Stomach smooth muscle (tissue), 2 donors: ENCODE results near the gene TXNDC17.
A peak's percentile ranks its signal among the peaks of the same experiment; 100 is the strongest.
"Not testable (repeated sequence)": the region's sequence is repeated elsewhere in the genome, so short reads cannot be mapped to it uniquely, and the experiment has no call there.

Experiments
- H3K27ac ChIP-seq: one replicate; pipeline ENCODE4 v1.7.0; 2013; ENCODE audit warnings: mild to moderate bottlenecking, low read length, inconsistent platforms
- H3K27me3 ChIP-seq, 2 donors: one replicate each; pipeline ENCODE4 v1.7.0; 2013; ENCODE audit warnings: low read length in 2 of 2; ENCODE audit not compliant: insufficient read depth in 2 of 2, control insufficient read depth in 1 of 2
- H3K36me3 ChIP-seq, 2 donors: one replicate each; pipeline ENCODE4 v1.7.0; 2013; ENCODE audit warnings: low read length in 2 of 2; ENCODE audit not compliant: control insufficient read depth in 2 of 2, insufficient read depth in 2 of 2
- H3K4me1 ChIP-seq: one replicate; pipeline ENCODE4 v1.7.0; 2013; ENCODE audit warnings: low read length; ENCODE audit not compliant: control insufficient read depth, insufficient read depth
- H3K4me3 ChIP-seq, 2 donors: one replicate each; pipeline ENCODE4 v1.7.0; 2013; ENCODE audit warnings: low read length in 2 of 2
- H3K9ac ChIP-seq, 2 donors: one replicate each; pipeline ENCODE4 v1.7.0; 2013; ENCODE audit warnings: low read length in 2 of 2, mild to moderate bottlenecking in 1 of 2
- H3K9me3 ChIP-seq, 2 donors: one replicate each; pipeline ENCODE4 v1.7.0; 2013; ENCODE audit warnings: low read length in 2 of 2; ENCODE audit not compliant: control insufficient read depth in 2 of 2
- donor health status: healthy.
- donor health status: Pancreatic carcinoma.

Gene TXNDC17

DNA sequence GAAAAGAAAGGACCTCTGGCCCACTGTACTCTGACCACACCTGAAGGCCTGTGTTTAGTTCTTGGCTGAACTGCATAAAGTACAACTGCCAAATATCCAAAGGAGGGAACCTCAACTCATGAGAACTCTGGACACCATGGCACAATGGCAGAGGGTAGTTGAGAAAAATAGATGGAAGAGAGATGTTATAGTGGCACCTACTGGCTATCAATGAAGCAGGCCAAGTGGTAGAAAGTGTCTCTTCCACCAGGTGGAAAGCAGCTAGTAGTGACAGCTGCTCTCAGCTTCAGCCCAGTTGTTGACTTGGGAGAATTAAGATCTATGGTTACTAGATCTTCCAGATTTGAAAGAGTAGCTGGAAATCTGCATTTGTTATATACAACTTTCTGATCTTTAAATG lies 7.3 kb downstream of the TXNDC17 start:
- peaks cover 0 to 2% of the 10 kb centered on the region in 2 donors for H3K27me3 ChIP-seq
- H3K9me3 ChIP-seq, result no peaks in the 10 kb centered on the region
- no peak overlapping the region for H3K9ac ChIP-seq
- H3K36me3 ChIP-seq, result peaks cover 12 to 27% of the 10 kb centered on the region in 2 donors
- H3K4me3 ChIP-seq, result no peak overlapping the region
- no peak overlapping the region for H3K27ac ChIP-seq
- peaks cover 16% of the 10 kb centered on the region for H3K4me1 ChIP-seq

DNA sequence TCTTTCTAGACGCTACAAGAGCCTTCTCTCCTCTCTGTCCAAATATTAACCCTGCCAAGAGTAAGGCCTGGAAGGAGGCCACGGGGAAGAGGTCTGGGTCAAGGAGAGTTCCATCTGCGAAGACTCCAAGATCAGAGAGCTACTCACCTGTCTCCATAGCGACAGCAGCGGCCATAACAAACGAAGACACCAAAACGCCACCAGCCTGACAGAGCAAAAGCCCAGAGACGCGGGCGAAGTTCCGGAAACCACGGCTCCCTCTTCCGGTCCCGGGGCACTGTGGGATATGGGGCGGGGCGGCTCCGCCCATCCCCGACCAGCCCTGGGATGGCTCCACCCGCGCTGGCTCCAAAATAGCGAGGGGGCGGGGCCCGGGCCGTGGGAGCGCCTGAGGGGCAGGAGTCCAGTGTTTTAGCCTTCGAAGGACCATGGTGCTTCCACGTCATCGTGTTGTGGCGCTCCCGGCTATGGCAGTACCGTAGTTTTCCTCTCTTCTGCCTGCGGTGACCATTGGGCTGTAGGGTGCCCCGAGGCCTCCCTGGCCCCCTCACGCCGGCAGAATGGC lies 10.6 kb downstream of the TXNDC17 start, which contains the start of the genes C17orf100 and MED31:
Gene C17orf100, plus strand, starts transcription at position 409 of the 565 bp plus-strand sequence. Its CDS starts 152 bp downstream, at position 561.
Gene MED31, minus strand, starts transcription at position 252 of the 565 bp plus-strand sequence. Its CDS starts 77 bp downstream, at position 175.
- H3K9me3 ChIP-seq, result peaks cover 0 to 3% of the 10 kb centered on the region in 2 donors
- peak within 1 kb of the TSS; percentile 85 for H3K27ac ChIP-seq
- peak within 1 kb of the TSS; percentile 91 to 99 for H3K4me3 ChIP-seq
- H3K4me1 ChIP-seq, result peaks cover 25% of the 10 kb centered on the region
- H3K36me3 ChIP-seq, result peaks cover 3 to 14% of the 10 kb centered on the region in 2 donors
- H3K27me3 ChIP-seq, result peaks cover 20 to 22% of the 10 kb centered on the region in 2 donors
- H3K9ac ChIP-seq, result peak within 1 kb of the TSS; percentile 82 to 97

DNA sequence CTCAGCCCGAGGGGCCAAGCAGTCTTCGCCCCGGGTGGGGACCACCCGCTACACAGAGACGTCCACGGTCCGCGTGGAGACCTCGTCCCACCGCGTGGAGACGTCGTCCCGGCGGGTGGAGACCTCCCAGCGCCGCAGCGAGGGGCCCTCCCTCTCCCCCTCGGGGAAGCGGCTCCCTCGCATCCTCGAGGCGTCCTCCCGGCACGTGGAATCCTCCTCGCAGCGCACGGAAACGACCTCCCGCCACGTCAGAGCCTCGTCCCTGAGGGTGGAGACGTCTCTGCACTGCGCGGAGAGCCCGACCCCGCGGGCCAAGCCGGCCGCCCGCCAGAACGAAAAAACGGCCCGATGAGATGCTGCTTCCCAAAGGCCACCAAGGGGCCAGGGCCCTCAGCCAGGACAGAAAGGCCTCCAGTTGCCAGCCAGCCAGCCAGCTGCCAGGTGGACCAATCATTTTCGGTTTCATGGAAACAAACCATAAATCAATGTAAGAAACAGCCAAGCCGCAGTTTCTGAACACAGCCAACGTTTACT lies 11.1 kb downstream of the TXNDC17 start:
- peaks cover 25% of the 10 kb centered on the region for H3K4me1 ChIP-seq
- peaks cover 20 to 22% of the 10 kb centered on the region in 2 donors for H3K27me3 ChIP-seq
- H3K9me3 ChIP-seq, result peaks cover 0 to 3% of the 10 kb centered on the region in 2 donors
- peak overlapping the region; percentile 91 to 99 for H3K4me3 ChIP-seq
- H3K9ac ChIP-seq, result peak overlapping the region; percentile 60 to 82
- H3K36me3 ChIP-seq, result peaks cover 3 to 14% of the 10 kb centered on the region in 2 donors
- peak overlapping the region; percentile 85 for H3K27ac ChIP-seq

DNA sequence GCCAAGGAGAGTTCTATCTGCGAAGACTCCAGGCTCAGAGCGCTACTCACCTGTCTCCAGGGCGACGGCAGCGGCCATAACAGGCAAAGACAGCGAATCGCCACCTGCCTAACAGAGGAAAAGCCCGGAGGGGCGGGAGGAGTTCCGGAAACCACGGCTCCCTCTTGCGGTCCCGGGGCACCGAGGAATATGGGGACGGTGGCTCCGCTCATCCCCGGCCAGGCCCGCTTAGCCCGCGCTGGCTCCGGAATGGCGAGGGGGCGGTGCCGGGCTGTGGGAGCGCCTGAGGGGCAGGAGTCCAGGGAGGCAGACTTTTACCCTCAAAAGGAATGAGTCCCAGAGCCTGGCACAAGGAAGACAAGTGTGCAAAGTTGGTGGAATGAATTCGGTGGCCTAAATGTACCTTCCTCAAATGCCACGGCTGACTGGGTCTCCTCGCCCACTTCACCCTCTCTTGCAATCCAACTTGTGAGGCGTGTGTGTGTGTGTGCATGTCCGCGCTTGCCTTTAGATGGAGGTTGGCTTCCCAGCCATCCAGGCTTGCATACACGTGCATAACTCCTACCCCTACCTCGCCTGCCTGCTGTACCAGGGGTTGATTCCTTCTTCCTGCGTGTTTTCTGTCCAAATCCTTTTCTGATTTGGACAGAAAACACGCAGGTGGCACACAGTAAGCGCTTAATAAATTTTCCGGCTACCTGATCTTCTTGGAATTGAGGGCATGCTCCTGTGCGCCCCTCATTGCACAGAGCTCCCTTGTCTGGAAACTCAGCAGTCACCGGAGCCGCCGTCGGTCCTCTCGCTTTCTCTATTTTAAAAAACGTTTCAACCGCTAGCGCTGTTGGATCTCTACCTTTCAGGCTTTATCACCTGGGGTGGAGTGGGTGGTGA lies 14.2 kb downstream of the TXNDC17 start:
- no peak overlapping the region for H3K9ac ChIP-seq
- H3K27me3 ChIP-seq, result peaks cover 25 to 34% of the 10 kb centered on the region in 2 donors
- H3K9me3 ChIP-seq, result peaks cover 0 to 3% of the 10 kb centered on the region in 2 donors
- no peak overlapping the region for H3K27ac ChIP-seq
- H3K36me3 ChIP-seq, result no peaks in the 10 kb centered on the region
- H3K4me3 ChIP-seq, result peak overlapping the region in 1 of 2 donors; percentile 15
- peaks cover 25% of the 10 kb centered on the region for H3K4me1 ChIP-seq

DNA sequence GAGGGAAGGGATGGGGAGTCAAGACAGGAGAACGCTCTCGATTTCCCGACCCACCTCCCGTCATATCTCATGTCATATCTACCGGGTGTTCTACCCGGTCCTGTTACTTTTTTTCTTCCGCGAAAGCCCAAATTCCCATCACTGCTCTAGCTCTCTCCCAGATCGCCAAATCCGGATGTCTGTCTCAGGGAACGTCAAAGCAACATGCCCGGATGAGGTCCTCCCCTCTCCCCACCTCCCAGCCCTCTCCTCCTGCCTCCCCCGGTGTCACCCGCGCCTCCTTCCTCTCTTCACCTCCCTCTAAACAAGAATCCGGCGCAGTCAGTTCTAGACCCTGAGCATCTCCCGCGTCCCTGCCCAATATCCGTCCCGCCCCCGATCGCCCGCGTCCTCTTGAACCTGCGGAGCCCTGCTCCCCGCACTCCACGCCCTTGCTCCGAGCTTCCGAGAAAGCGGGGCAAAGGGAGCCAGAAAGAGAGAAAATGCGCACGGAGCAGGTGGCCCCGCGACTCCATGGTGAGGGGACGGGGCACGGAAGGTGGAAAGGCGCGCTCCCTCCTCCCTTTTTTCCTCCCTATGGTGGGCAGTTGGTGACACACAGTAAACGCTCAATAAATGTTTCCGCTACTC lies 15.0 kb downstream of the TXNDC17 start:
- peaks cover 22% of the 10 kb centered on the region for H3K4me1 ChIP-seq
- not testable (repeated sequence) for H3K4me3 ChIP-seq, H3K9ac ChIP-seq, H3K9me3 ChIP-seq, H3K27ac ChIP-seq, H3K36me3 ChIP-seq
- peaks cover 25 to 38% of the 10 kb centered on the region in 2 donors for H3K27me3 ChIP-seq

DNA sequence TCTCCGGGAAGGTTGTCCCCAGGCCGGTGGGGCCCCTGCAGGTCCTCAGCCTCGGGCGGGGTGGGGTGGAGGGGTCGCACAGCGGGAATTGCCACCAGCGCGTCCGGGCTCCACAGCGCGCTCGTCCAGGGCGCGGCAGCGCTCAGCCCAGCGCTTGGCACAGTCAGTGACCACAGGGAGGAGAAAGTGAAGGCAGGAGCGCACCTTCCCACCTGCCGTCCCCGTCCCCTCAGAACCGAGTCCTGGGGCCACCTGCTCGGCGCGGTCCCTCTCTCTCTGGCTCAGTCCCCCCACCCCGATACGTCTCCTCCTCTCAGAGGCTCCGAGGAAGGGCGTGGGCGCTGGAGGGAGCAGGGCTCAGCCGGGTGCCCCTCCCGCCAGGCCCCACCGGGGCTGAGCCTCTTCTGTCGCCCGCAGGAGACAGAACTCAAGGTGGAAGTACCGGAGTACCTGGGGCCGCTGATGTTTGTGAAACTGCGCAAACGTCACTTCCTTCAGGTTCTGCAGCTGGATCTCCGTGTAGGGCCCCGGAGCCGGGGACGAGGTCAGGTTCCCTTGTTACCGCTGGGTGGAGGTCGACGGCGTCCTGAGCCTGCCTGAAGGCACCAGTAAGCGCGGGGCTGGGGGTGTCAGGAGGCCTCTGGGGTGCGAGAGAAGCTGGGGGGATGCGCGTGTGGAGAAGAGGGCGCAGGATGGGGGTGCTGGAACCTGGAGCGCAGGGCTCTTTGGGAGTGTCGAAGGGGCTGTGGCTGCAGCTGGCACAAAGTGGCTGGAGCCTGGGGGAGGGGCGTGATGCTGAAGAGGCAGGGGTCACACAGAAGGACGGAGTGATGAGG lies 16.2 kb downstream of the TXNDC17 start:
- H3K9me3 ChIP-seq, H3K27ac ChIP-seq, H3K9ac ChIP-seq, H3K36me3 ChIP-seq, H3K4me3 ChIP-seq: not testable (repeated sequence)
- Histone ChIP-seq H3K27me3 (peaks cover 25 to 39% of the 10 kb centered on the region in 2 donors), H3K4me1 (peaks cover 16% of the 10 kb centered on the region)

DNA sequence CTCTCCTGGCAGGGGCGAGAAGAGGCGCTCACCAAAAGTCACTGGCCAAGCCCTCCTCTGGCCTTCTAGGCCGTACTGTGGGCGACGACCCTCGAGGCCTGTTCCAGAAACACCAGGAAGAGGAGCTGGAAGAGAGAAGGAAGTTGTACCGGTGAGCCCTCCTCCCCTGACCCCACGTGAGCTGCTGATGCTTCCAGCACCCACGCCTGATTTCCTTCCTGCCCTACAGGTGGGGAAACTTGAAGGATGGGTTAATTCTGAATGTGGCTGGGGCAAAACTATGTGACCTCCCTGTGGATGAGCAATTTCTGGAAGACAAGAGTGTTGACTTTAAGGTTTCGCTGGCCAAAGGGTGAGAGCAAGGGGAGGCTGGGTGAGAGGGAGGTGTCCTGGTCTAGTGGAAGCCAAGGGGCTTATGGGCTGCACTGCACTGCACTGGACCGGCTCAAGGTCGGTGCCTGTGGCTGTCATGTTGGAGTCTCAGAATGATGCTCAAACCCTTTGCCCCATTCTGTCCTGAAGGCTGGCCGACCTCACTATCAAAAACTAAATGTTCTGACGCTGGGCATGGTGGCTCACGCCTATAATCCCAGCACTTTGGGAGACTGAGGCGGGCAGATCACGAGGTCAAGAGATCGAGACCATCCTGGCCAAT lies 16.9 kb downstream of the TXNDC17 start:
- no peak overlapping the region for H3K4me3 ChIP-seq
- H3K27me3 ChIP-seq, result peaks cover 25 to 41% of the 10 kb centered on the region in 2 donors
- H3K9ac ChIP-seq, result no peak overlapping the region
- H3K36me3 ChIP-seq, result no peaks in the 10 kb centered on the region
- H3K9me3 ChIP-seq, result peaks cover 0 to 3% of the 10 kb centered on the region in 2 donors
- H3K4me1 ChIP-seq, result peaks cover 9% of the 10 kb centered on the region
- no peak overlapping the region for H3K27ac ChIP-seq

DNA sequence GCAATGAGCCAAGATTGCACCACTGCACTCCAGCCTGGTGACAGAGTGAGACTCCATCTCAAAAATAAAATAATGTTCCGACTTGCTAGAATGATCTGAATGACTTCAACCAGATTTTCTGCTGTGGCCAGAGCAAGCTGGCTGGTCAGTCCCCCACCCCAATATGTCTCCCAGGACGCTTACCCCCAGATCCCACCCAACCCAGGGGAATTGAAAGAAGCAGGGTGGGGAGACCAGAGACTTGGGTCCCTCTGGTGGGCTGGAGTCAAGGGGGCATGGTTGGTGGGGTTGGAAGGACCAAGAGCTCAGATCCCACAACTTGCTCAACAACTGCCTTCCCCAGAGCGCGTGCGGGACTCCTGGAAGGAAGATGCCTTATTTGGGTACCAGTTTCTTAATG lies 17.6 kb downstream of the TXNDC17 start:
- H3K9ac ChIP-seq, H3K36me3 ChIP-seq, H3K4me3 ChIP-seq, H3K4me1 ChIP-seq, H3K27ac ChIP-seq, H3K9me3 ChIP-seq: not testable (repeated sequence)
- peaks cover 24 to 41% of the 10 kb centered on the region in 2 donors for H3K27me3 ChIP-seq

DNA sequence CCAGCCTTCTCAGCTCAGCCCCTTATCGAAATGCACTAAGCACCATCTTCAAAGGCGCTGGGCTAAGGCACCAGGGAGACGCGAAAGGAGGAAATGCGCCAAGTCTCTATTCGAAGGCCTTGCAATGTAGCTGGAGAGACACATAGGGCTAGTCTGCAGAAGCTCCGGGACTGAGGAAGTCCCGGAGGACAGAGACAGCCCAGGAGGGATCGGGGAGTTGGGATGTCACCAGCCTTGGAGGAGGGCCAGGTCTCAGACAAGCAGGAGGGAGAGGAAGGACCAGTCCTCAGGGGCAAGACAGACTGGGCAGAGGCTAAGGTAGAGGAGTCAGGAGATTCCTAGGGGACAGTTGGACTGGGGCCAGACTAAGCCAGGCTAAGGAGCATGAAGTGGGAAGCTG lies 19.2 kb downstream of the TXNDC17 start:
- Histone ChIP-seq H3K27me3 (peaks cover 9 to 24% of the 10 kb centered on the region in 2 donors), H3K36me3 (no peaks in the 10 kb centered on the region), H3K4me3 (no peak overlapping the region), H3K4me1 (peaks cover 3% of the 10 kb centered on the region), H3K27ac (no peak overlapping the region), H3K9ac (no peak overlapping the region), H3K9me3 (no peaks in the 10 kb centered on the region)
